GM15510 (cell line): ENCODE data around the gene S1PR1.

ENCODE experiments used
- POLR2A ChIP-seq: IDR thresholded peaks from 3 replicates; pipeline ENCODE4 v1.6.1; 2011; ENCODE audit warnings: borderline replicate concordance; ENCODE audit not compliant: insufficient read length; ENCODE audit errors: extremely low read depth

The S1PR1 gene

GRCh38 chr1:101288491-101288944, 51.7 kb downstream of the S1PR1 start:
- no peak for TF ChIP-seq POLR2A

GRCh38 chr1:101290119-101290921, 53.5 kb downstream of the S1PR1 start:
- no peak for TF ChIP-seq POLR2A
